ENCODE measurements around the gene CHRNE.
"Not testable (repeated sequence)": the region's sequence is repeated elsewhere in the genome, so short reads cannot be mapped to it uniquely, and the experiment has no call there.

The CHRNE gene

GRCh38 chr17:4939546-4939795, 36.6 kb upstream of the CHRNE start:
- DNase-seq = peak in 1 of 2 donors; percentile 31

GRCh38 chr17:4938688-4939545, 36.0 kb upstream of the CHRNE start:
- no peak for DNase-seq

- DNase-seq = no peak
Measured at GRCh38 chr17:4938069-4938491, 35.2 kb upstream of the CHRNE start.

- no peak for DNase-seq
Measured at GRCh38 chr17:4937553-4937952, 34.7 kb upstream of the CHRNE start.

GRCh38 chr17:4936436-4936835, 33.5 kb upstream of the CHRNE start:
- no peak for DNase-seq

- DNase-seq = no peak
Measured at GRCh38 chr17:4935650-4936049, 32.8 kb upstream of the CHRNE start.

- no peak for DNase-seq
Measured at GRCh38 chr17:4934173-4934979, 31.5 kb upstream of the CHRNE start.

- no peak for DNase-seq
Measured at GRCh38 chr17:4933646-4934045, 30.7 kb upstream of the CHRNE start.

GRCh38 chr17:4932756-4933155, 29.9 kb upstream of the CHRNE start:
- no peak for DNase-seq

GRCh38 chr17:4931963-4932362, 29.1 kb upstream of the CHRNE start, which contains the start of gene GP1BA:
TSS of gene GP1BA (plus strand) at chr17:4932277. CDS start at chr17:4932605, 328 bp downstream.
- no peak for DNase-seq

- DNase-seq = no peak
Measured at GRCh38 chr17:4928881-4929280, 26.0 kb upstream of the CHRNE start.

GRCh38 chr17:4926577-4927335, 23.9 kb upstream of the CHRNE start:
- DNase-seq = not testable (repeated sequence)

- no peak for DNase-seq
Measured at GRCh38 chr17:4921320-4921719, 18.4 kb upstream of the CHRNE start.

GRCh38 chr17:4920351-4921048, 17.6 kb upstream of the CHRNE start:
- no peak for DNase-seq

GRCh38 chr17:4919511-4920047, 16.7 kb upstream of the CHRNE start:
- DNase-seq = no peak

GRCh38 chr17:4914551-4914950, 11.7 kb upstream of the CHRNE start:
- not testable (repeated sequence) for DNase-seq

GRCh38 chr17:4913994-4914393, 11.1 kb upstream of the CHRNE start:
- DNase-seq = no peak

GRCh38 chr17:4908711-4909496, 6.0 kb upstream of the CHRNE start:
- peak; percentile 63 to 67 for DNase-seq

- no peak for DNase-seq
Measured at GRCh38 chr17:4908301-4908700, 5.4 kb upstream of the CHRNE start.

- not testable (repeated sequence) for DNase-seq
Measured at GRCh38 chr17:4906642-4907041, 3.7 kb upstream of the CHRNE start.

- DNase-seq = no peak
Measured at GRCh38 chr17:4902540-4902939, 358 bp downstream of the CHRNE start.

All from activated CD4-positive, alpha-beta T cell treated with anti-CD3 and anti-CD28 coated beads for 4 hours (primary cell).